Prostate gland (tissue), 2 donors: ENCODE data around the gene PCDHA11. TPM values are rescaled to one million over a fixed set of nuclear protein-coding genes. Genes with fewer than 3 reads are reported as not detected.

Experiments used
- DNase-seq: peaks from one replicate; pipeline ENCODE4 v3.0.0-alpha.2; 2019; ENCODE audit warnings: low spot score
- H3K27ac ChIP-seq, 2 donors: fragments of 200-600 bp; sonication (generic); 2 replicates each; pipeline ENCODE4 v1.5.1; 2017 to 2019
- H3K27me3 ChIP-seq: fragments of 200-600 bp; sonication (generic); replicated peaks from 2 replicates; pipeline ENCODE4 v1.5.1; 2019; ENCODE audit not compliant: insufficient read depth
- H3K36me3 ChIP-seq, 2 donors: fragments of 200-600 bp; sonication (generic); 1 replicate in 1 of 2; 2 replicates in 1 of 2; pipeline versions ENCODE4 v1.5.1 to v1.8.1; 2017 to 2019
- H3K4me1 ChIP-seq: fragments of 200-600 bp; sonication (generic); replicated peaks from 2 replicates; pipeline ENCODE4 v1.5.1; 2019
- H3K4me3 ChIP-seq, 2 donors: fragments of 200-600 bp; sonication (generic); 2 replicates each; pipeline ENCODE4 v1.5.1; 2017 to 2019
- H3K9me3 ChIP-seq: fragments of 200-600 bp; sonication (generic); 2 replicates; pipeline ENCODE4 v1.5.1; 2017
- POLR2A ChIP-seq: fragments of 450-650 bp; IDR thresholded peaks from one replicate; pipeline ENCODE4 v1.6.1; 2016; ENCODE audit warnings: antibody characterized with exemption, mild to moderate bottlenecking
- POLR2AphosphoS5 ChIP-seq: sonication (generic); formaldehyde crosslinking; IDR thresholded peaks from one replicate; pipeline ENCODE4 v1.6.1; 2017; ENCODE audit warnings: antibody characterized with exemption
- WGBS: methylation state at CpG from one replicate; pipeline ENCODE4 v1.1.5; 2018; 5-methylcytosine and 5-hydroxymethylcytosine counted together
- intact Hi-C: fragments of 100-400 bp; cut with DNase I; formaldehyde crosslinking; loops from one replicate; pipeline ENCODE4 v1.14.2; 2022
- total RNA-seq, 2 donors: library from RNA; depleted of rRNA; stranded (reverse); fragments of >200 nt; gene quantifications; one replicate each; pipeline ENCODE4 v1.1.0, GENCODE V29; 2016
- TF ChIP-seq, protein P1 (sequence below), 4 experiments: fragments of 200-600 bp in 2 of 4; fragments of 450-650 bp in 2 of 4; sonication (generic) in 2 of 4; IDR thresholded peaks; 1 replicate in 3 of 4; 2 replicates in 1 of 4; pipeline ENCODE4 v1.5.1; 2016 to 2019; ENCODE audit warnings: antibody characterized with exemption in 4 of 4, mild to moderate bottlenecking in 2 of 4, moderate library complexity in 2 of 4

PCDHA11 gene
- total RNA-seq, 2 donors from 2014 or later, result 0.85 to 1.5 TPM

DNA sequence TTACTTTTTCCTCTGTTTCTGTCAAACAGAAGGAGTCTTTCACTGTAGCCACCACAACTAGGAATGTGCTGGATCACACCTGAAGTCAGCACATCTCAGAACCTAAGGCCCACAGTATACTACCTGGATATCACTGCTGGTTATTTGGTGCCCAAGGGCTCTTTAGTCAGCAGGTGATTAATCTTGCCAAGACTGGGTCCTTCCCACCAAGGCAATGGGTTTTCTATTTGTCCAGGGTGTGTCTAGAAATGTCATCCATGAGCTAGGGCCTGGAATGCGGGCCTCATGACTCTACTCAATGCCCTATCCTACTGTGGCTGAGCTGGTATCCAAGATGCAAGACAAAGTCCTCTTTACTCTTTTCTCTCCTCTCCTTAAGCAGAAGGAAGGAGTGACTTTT lies 47.6 kb downstream of the PCDHA11 start:
- TF ChIP-seq POLR2A, result no peak
- TF ChIP-seq, protein P1, sequence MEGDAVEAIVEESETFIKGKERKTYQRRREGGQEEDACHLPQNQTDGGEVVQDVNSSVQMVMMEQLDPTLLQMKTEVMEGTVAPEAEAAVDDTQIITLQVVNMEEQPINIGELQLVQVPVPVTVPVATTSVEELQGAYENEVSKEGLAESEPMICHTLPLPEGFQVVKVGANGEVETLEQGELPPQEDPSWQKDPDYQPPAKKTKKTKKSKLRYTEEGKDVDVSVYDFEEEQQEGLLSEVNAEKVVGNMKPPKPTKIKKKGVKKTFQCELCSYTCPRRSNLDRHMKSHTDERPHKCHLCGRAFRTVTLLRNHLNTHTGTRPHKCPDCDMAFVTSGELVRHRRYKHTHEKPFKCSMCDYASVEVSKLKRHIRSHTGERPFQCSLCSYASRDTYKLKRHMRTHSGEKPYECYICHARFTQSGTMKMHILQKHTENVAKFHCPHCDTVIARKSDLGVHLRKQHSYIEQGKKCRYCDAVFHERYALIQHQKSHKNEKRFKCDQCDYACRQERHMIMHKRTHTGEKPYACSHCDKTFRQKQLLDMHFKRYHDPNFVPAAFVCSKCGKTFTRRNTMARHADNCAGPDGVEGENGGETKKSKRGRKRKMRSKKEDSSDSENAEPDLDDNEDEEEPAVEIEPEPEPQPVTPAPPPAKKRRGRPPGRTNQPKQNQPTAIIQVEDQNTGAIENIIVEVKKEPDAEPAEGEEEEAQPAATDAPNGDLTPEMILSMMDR (IDR thresholded peaks at IDR 0.05), result no peak
- no peak for TF ChIP-seq POLR2AphosphoS5
- no peaks in the 10 kb centered on the region for H3K27me3 ChIP-seq
- no peak overlapping the region for H3K27ac ChIP-seq
- H3K36me3 ChIP-seq, result no peaks in the 10 kb centered on the region
- intact Hi-C loops, result no loop called here
- H3K4me1 ChIP-seq, result no peaks in the 10 kb centered on the region
- WGBS, result 80% methylated on average over 1 of the region's 1 CpG
- no peak overlapping the region for H3K4me3 ChIP-seq
- DNase-seq, result no peak
- H3K9me3 ChIP-seq, result no peaks in the 10 kb centered on the region

Other genes starting within 250 kb of the PCDHA11 start
- gene CD14, start 235.8 kb upstream of the PCDHA11 start, total RNA-seq, result 10 to 100 TPM; 22.9 to 56.5 TPM
- gene TMCO6, start 229.5 kb upstream of the PCDHA11 start, total RNA-seq, result 100 to 1,000 TPM in 1 of 2 donors, 10 to 100 TPM in 1; 45.6 to 124 TPM
- gene NDUFA2, start 221.3 kb upstream of the PCDHA11 start, total RNA-seq, result 100 to 1,000 TPM in 1 of 2 donors, 10 to 100 TPM in 1; 91.2 to 117 TPM
- gene IK, start 221.1 kb upstream of the PCDHA11 start, total RNA-seq, result 100 to 1,000 TPM; 127 to 145 TPM
- gene WDR55, start 204.1 kb upstream of the PCDHA11 start, total RNA-seq, result 10 to 100 TPM; 23.2 to 26.2 TPM
- gene DND1, start 195.4 kb upstream of the PCDHA11 start, total RNA-seq, result 10 to 100 TPM in 1 of 2 donors, under 1 TPM in 1; 0.36 to 26.2 TPM
- 10 to 100 TPM; 37.3 to 54.3 TPM for gene HARS1, start 177.6 kb upstream of the PCDHA11 start, total RNA-seq
- gene HARS2, start 177.5 kb upstream of the PCDHA11 start, total RNA-seq, result 10 to 100 TPM; 23.9 to 28.1 TPM
- gene ZMAT2, start 168.5 kb upstream of the PCDHA11 start, total RNA-seq, result 10 to 100 TPM; 26.0 to 36.8 TPM
- under 1 TPM in 1 of 2 donors, not detected in 1; 0.85 TPM for gene PCDHA1, start 82.8 kb upstream of the PCDHA11 start, total RNA-seq
- gene PCDHA2, start 74.1 kb upstream of the PCDHA11 start, total RNA-seq, result under 1 TPM in 1 of 2 donors, not detected in 1; 0.80 TPM
- gene PCDHA3, start 67.9 kb upstream of the PCDHA11 start, total RNA-seq, result 1 to 10 TPM in 1 of 2 donors, under 1 TPM in 1; 0.09 to 1.0 TPM
- 1 to 10 TPM; 2.3 to 2.4 TPM for gene PCDHA4, start 61.9 kb upstream of the PCDHA11 start, total RNA-seq
- gene PCDHA5, start 47.3 kb upstream of the PCDHA11 start, total RNA-seq, result under 1 TPM in 1 of 2 donors, not detected in 1; 0.14 TPM
- gene PCDHA6, start 41.0 kb upstream of the PCDHA11 start, total RNA-seq, result 1 to 10 TPM; 1.9 to 2.2 TPM
- gene PCDHA7, start 34.7 kb upstream of the PCDHA11 start, total RNA-seq, result under 1 TPM; 0.23 to 0.46 TPM
- under 1 TPM; 0.17 to 0.36 TPM for gene PCDHA8, start 27.8 kb upstream of the PCDHA11 start, total RNA-seq
- gene PCDHA9, start 20.6 kb upstream of the PCDHA11 start, total RNA-seq, result under 1 TPM; 0.14 to 0.51 TPM
- gene PCDHA10, start 13.1 kb upstream of the PCDHA11 start, total RNA-seq, result 1 to 10 TPM; 1.0 to 2.2 TPM
- gene PCDHA12, start 6.4 kb downstream of the PCDHA11 start, total RNA-seq, result under 1 TPM; 0.40 to 0.50 TPM
- gene PCDHA13, start 13.2 kb downstream of the PCDHA11 start, total RNA-seq, result 1 to 10 TPM; 1.3 to 1.5 TPM
- 1 to 10 TPM; 1.1 to 3.9 TPM for gene PCDHAC1, start 57.3 kb downstream of the PCDHA11 start, total RNA-seq
- gene PCDHAC2, start 97.5 kb downstream of the PCDHA11 start, total RNA-seq, result 10 to 100 TPM in 1 of 2 donors, 1 to 10 TPM in 1; 6.8 to 11.6 TPM
- gene PCDHB1, start 182.4 kb downstream of the PCDHA11 start, total RNA-seq, result not detected
- gene PCDHB2, start 225.7 kb downstream of the PCDHA11 start, total RNA-seq, result 10 to 100 TPM; 12.6 to 23.0 TPM
- gene PCDHB3, start 231.5 kb downstream of the PCDHA11 start, total RNA-seq, result 1 to 10 TPM; 2.5 to 6.5 TPM